ENCODE data around the gene ARSI. TPM values are rescaled to one million over a fixed set of nuclear protein-coding genes. Genes with fewer than 3 reads are reported as not detected.

ARSI gene
- total RNA-seq, 5 donors from 2014 or later (not counting 1 experiment from before 2014, with no cell fraction given): 0.09 TPM; not detected in 4

DNA sequence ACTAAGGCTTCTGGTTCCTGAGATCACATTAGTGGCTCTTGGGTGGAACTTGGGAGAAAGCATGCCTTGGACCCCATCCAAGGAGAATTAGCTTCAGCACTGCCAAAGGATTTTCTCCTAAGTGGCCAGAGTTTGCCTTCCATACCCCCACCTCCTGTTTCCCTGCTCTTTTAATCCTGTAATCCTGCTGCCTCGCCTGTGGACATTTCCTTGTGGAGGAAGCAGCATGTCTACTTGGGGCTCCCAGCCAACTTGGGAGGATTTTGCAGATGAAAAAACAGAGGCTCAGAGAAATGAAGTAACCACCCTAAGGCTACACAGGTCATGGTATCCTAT is 1.6 kb downstream of the ARSI start:
- DNase-seq (no peak), ATAC-seq (replicated peaks in 1 of 4) (no peak)
- H3K27ac ChIP-seq (ENCODE audit: low read length): no peak overlapping the region
- no peaks in the 10 kb centered on the region for H3K9me3 ChIP-seq
- peaks cover 14 to 47% of the 10 kb centered on the region in 2 experiments for H3K27me3 ChIP-seq (replicated peaks in 1 of 2; ENCODE audit: control insufficient read depth in 2 of 2, extremely low read depth in 1 of 2, insufficient read depth in 2 of 2, low read length in 1 of 2)
- no peaks in the 10 kb centered on the region for H3K36me3 Mint-ChIP-seq
- no peaks in the 10 kb centered on the region for H3K9me3 Mint-ChIP-seq
- peaks cover 0 to 7% of the 10 kb centered on the region in 2 experiments for H3K4me1 ChIP-seq (ENCODE audit: control insufficient read depth in 1 of 2, extremely low read depth in 1 of 2, insufficient read depth in 2 of 2, low read length in 2 of 2)
- ChIA-PET CTCF (no interaction called here), POLR2A (no interaction called here)
- H3K4me3 ChIP-seq (ENCODE audit: control insufficient read depth in 1 of 2, extremely low read depth in 1 of 2, low read length in 1 of 2): no peak overlapping the region
- no peaks in the 10 kb centered on the region for H3K36me3 ChIP-seq (ENCODE audit: control insufficient read depth in 2 of 2, extremely low read depth in 1 of 2, insufficient read depth in 1 of 2, low read length in 1 of 2)
- H3K27me3 Mint-ChIP-seq: peaks cover 35 to 38% of the 10 kb centered on the region in 2 donors
- H3K4me3 Mint-ChIP-seq: no peak overlapping the region
- WGBS (ENCODE audit: insufficient coverage): 80% methylated on average over 1 of the region's 1 CpG
- peaks cover 3 to 6% (median 4%) of the 10 kb centered on the region in 3 donors for H3K4me1 Mint-ChIP-seq
- no peak overlapping the region for H3K27ac Mint-ChIP-seq

- H3K4me3 ChIP-seq (ENCODE audit: control insufficient read depth in 1 of 2, extremely low read depth in 1 of 2, low read length in 1 of 2): no peak overlapping the region
- H3K4me1 ChIP-seq (ENCODE audit: control insufficient read depth in 1 of 2, extremely low read depth in 1 of 2, insufficient read depth in 2 of 2, low read length in 2 of 2): peaks cover 0 to 7% of the 10 kb centered on the region in 2 experiments
- Mint-ChIP-seq H3K9me3 (no peaks in the 10 kb centered on the region), H3K27ac (no peak overlapping the region), H3K36me3 (no peaks in the 10 kb centered on the region), H3K4me1 (peaks cover 3 to 4% (median 4%) of the 10 kb centered on the region in 3 donors), H3K27me3 (peaks cover 35 to 38% of the 10 kb centered on the region in 2 donors), H3K4me3 (no peak overlapping the region)
- WGBS (ENCODE audit: insufficient coverage): 68% methylated on average over 3 of the region's 13 CpGs
- peaks cover 14 to 47% of the 10 kb centered on the region in 2 experiments for H3K27me3 ChIP-seq (replicated peaks in 1 of 2; ENCODE audit: control insufficient read depth in 2 of 2, extremely low read depth in 1 of 2, insufficient read depth in 2 of 2, low read length in 1 of 2)
- ATAC-seq (replicated peaks in 1 of 4) (no peak), DNase-seq (no peak)
- no peaks in the 10 kb centered on the region for H3K9me3 ChIP-seq
- no peaks in the 10 kb centered on the region for H3K36me3 ChIP-seq (ENCODE audit: control insufficient read depth in 2 of 2, extremely low read depth in 1 of 2, insufficient read depth in 1 of 2, low read length in 1 of 2)
- POLR2A ChIA-PET: no interaction called here
- no peak overlapping the region for H3K27ac ChIP-seq (ENCODE audit: low read length)
- CTCF ChIA-PET: interaction anchor here in 1 of 2 donors (0.6 kb wide), 1 partner anchor 8 kb away, joined by 4 read pairs; no protein-coding TSS in a partner anchor
These were observed 2.1 kb downstream of the ARSI start for GRCh38 chr5:150300496-150301169.

GRCh38 chr5:150299571-150300327 is 3.0 kb downstream of the ARSI start:
- Histone ChIP-seq H3K36me3 (ENCODE audit: control insufficient read depth in 2 of 2, extremely low read depth in 1 of 2, insufficient read depth in 1 of 2, low read length in 1 of 2) (no peaks in the 10 kb centered on the region), H3K4me1 (ENCODE audit: control insufficient read depth in 1 of 2, extremely low read depth in 1 of 2, insufficient read depth in 2 of 2, low read length in 2 of 2) (peaks cover 0 to 7% of the 10 kb centered on the region in 2 experiments), H3K4me3 (ENCODE audit: control insufficient read depth in 1 of 2, extremely low read depth in 1 of 2, low read length in 1 of 2) (no peak overlapping the region), H3K27me3 (replicated peaks in 1 of 2; ENCODE audit: control insufficient read depth in 2 of 2, extremely low read depth in 1 of 2, insufficient read depth in 2 of 2, low read length in 1 of 2) (peaks cover 14 to 50% of the 10 kb centered on the region in 2 experiments), H3K27ac (ENCODE audit: low read length) (no peak overlapping the region), H3K9me3 (no peaks in the 10 kb centered on the region)
- no peaks in the 10 kb centered on the region for H3K9me3 Mint-ChIP-seq
- no peak for ATAC-seq (replicated peaks in 1 of 4)
- CTCF ChIA-PET: interaction anchor here (0.6 to 1.2 kb wide), 2 partner anchors 9 kb away, joined by 3 to 4 read pairs; no protein-coding TSS in a partner anchor
- H3K27me3 Mint-ChIP-seq: peaks cover 35 to 38% of the 10 kb centered on the region in 2 donors
- no CpG with 5 or more reads among the region's 6 CpGs for WGBS (ENCODE audit: insufficient coverage)
- DNase-seq: no peak
- no peak overlapping the region for H3K27ac Mint-ChIP-seq
- POLR2A ChIA-PET: no interaction called here
- H3K4me3 Mint-ChIP-seq: no peak overlapping the region
- no peaks in the 10 kb centered on the region for H3K36me3 Mint-ChIP-seq
- peaks cover 0 to 3% (median 3%) of the 10 kb centered on the region in 3 donors for H3K4me1 Mint-ChIP-seq

DNA sequence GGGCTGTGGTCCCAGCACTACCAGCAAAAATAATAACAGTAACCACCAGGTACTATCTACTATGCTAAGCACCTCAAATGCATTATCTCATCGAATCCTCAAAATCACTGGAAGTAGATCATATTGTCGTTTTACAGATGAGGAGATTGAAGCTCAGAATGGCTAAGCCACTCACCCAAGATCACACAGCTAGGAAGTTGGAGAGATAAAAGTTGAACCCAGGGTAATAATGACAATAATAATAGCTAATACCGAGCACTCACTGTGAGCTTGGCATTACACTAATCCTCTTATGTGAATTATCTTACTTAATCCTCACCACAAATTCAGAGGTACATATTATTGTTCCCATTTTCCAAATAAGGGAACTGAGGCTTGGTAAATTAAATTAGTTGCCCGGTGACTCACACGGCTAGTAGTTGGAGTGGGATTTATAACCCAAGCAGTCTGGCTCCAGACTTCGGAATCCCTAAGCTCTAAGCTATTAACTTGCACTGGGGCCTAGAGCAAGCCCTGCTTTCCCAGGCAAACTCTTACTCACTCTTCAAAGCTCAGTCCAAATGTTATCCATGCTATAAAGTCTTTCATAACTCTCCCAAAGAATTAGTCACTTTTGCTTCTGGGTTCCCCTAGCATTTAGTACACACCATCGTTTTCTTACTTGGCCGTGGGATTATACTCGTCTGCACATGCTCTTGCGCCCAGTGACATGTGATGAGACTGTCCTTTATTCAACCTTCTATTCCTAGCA is 3.8 kb downstream of the ARSI start:
- Mint-ChIP-seq H3K4me3 (no peak overlapping the region), H3K27ac (no peak overlapping the region), H3K9me3 (no peaks in the 10 kb centered on the region), H3K27me3 (peaks cover 31 to 33% of the 10 kb centered on the region in 2 donors), H3K36me3 (no peaks in the 10 kb centered on the region), H3K4me1 (peaks cover 0 to 3% (median 3%) of the 10 kb centered on the region in 3 donors)
- 93% methylated on average over 2 of the region's 10 CpGs for WGBS (ENCODE audit: insufficient coverage)
- H3K4me1 ChIP-seq (ENCODE audit: control insufficient read depth in 1 of 2, extremely low read depth in 1 of 2, insufficient read depth in 2 of 2, low read length in 2 of 2): peaks cover 0 to 7% of the 10 kb centered on the region in 2 experiments
- DNase-seq (no peak), ATAC-seq (replicated peaks in 1 of 4) (no peak)
- CTCF ChIA-PET: interaction anchor here in 1 of 2 donors (1.2 kb wide), 1 partner anchor 8 kb away, joined by 3 read pairs; no protein-coding TSS in a partner anchor
- H3K9me3 ChIP-seq: no peaks in the 10 kb centered on the region
- peaks cover 10 to 43% of the 10 kb centered on the region in 2 experiments for H3K27me3 ChIP-seq (replicated peaks in 1 of 2; ENCODE audit: control insufficient read depth in 2 of 2, extremely low read depth in 1 of 2, insufficient read depth in 2 of 2, low read length in 1 of 2)
- no peak overlapping the region for H3K27ac ChIP-seq (ENCODE audit: low read length)
- POLR2A ChIA-PET: no interaction called here
- no peaks in the 10 kb centered on the region for H3K36me3 ChIP-seq (ENCODE audit: control insufficient read depth in 2 of 2, extremely low read depth in 1 of 2, insufficient read depth in 1 of 2, low read length in 1 of 2)
- no peak overlapping the region for H3K4me3 ChIP-seq (ENCODE audit: control insufficient read depth in 1 of 2, extremely low read depth in 1 of 2, low read length in 1 of 2)

- DNase-seq: no peak
- H3K4me3 ChIP-seq (ENCODE audit: control insufficient read depth in 1 of 2, extremely low read depth in 1 of 2, low read length in 1 of 2): no peak overlapping the region
- no peaks in the 10 kb centered on the region for H3K9me3 Mint-ChIP-seq
- peaks cover 0 to 3% (median 3%) of the 10 kb centered on the region in 3 donors for H3K4me1 Mint-ChIP-seq
- H3K9me3 ChIP-seq: no peaks in the 10 kb centered on the region
- H3K27me3 Mint-ChIP-seq: peaks cover 26 to 27% of the 10 kb centered on the region in 2 donors
- WGBS (ENCODE audit: insufficient coverage): 90% methylated on average over 30 of the region's 31 CpGs
- ChIA-PET CTCF (no interaction called here), POLR2A (interaction anchor here in 1 of 2 donors (0.6 kb wide), 1 partner anchor 198 kb away, joined by 8 read pairs; no protein-coding TSS in a partner anchor)
- H3K36me3 Mint-ChIP-seq: no peaks in the 10 kb centered on the region
- H3K36me3 ChIP-seq (ENCODE audit: control insufficient read depth in 2 of 2, extremely low read depth in 1 of 2, insufficient read depth in 1 of 2, low read length in 1 of 2): no peaks in the 10 kb centered on the region
- peaks cover 0 to 7% of the 10 kb centered on the region in 2 experiments for H3K4me1 ChIP-seq (ENCODE audit: control insufficient read depth in 1 of 2, extremely low read depth in 1 of 2, insufficient read depth in 2 of 2, low read length in 2 of 2)
- ATAC-seq (replicated peaks in 1 of 4): peak in 1 of 4 experiments; percentile 20
- H3K27ac Mint-ChIP-seq: no peak overlapping the region
- no peak overlapping the region for H3K4me3 Mint-ChIP-seq
- peaks cover 10 to 38% of the 10 kb centered on the region in 2 experiments for H3K27me3 ChIP-seq (replicated peaks in 1 of 2; ENCODE audit: control insufficient read depth in 2 of 2, extremely low read depth in 1 of 2, insufficient read depth in 2 of 2, low read length in 1 of 2)
- H3K27ac ChIP-seq (ENCODE audit: low read length): no peak overlapping the region
These were observed 4.6 kb downstream of the ARSI start for GRCh38 chr5:150297934-150298595.
